Right kidney (tissue), 9 donors: ENCODE measurements around the gene ZNF415.
"Not testable (repeated sequence)": the region's sequence is repeated elsewhere in the genome, so short reads cannot be mapped to it uniquely, and the experiment has no call there.

Source experiments
- DNase-seq: peaks from one replicate; pipeline ENCODE4 v3.0.0-alpha.2; 2016
- long read RNA-seq, 8 donors: transcript quantifications; one replicate each; lab custom pipeline, GENCODE V29; 2026

ZNF415 gene
- long read RNA-seq, donor 1, partial matches to known transcripts = 0 of 5 reads
- long read RNA-seq, donor 1, other reads (novel, unspliced or antisense) = 0 of 5 reads
- long read RNA-seq, donor 2, partial matches to known transcripts = 0 of 3 reads
- long read RNA-seq, donor 2, other reads (novel, unspliced or antisense) = 0 of 3 reads
- long read RNA-seq, donor 3, partial matches to known transcripts = 0 of 6 reads
- long read RNA-seq, donor 3, other reads (novel, unspliced or antisense) = 0 of 6 reads
- long read RNA-seq, donor 4, partial matches to known transcripts = 0 of 5 reads
- long read RNA-seq, donor 4, other reads (novel, unspliced or antisense) = 0 of 5 reads
- long read RNA-seq, donor 5, partial matches to known transcripts = 0 of 1 reads
- long read RNA-seq, donor 5, other reads (novel, unspliced or antisense) = 0 of 1 reads
- long read RNA-seq, donor 6, partial matches to known transcripts = 0 of 4 reads
- long read RNA-seq, donor 6, other reads (novel, unspliced or antisense) = 0 of 4 reads
- long read RNA-seq, donor 7, partial matches to known transcripts = 0 of 9 reads
- long read RNA-seq, donor 7, other reads (novel, unspliced or antisense) = 0 of 9 reads
- long read RNA-seq, donor 8 = 0 reads

- DNase-seq = peak; percentile 94
Observed at GRCh38 chr19:53132141-53132991, at the start of gene ZNF415. TSS of gene ZNF415 (minus strand) at chr19:53132910. CDS start at chr19:53122676, 10,234 bp downstream.

- no peak for DNase-seq
Observed at GRCh38 chr19:53182202-53182601, 49.5 kb upstream of the ZNF415 start.

- no peak for DNase-seq
Observed at GRCh38 chr19:53177986-53178385, 45.3 kb upstream of the ZNF415 start.

- no peak for DNase-seq
Observed at GRCh38 chr19:53172889-53173288, 40.2 kb upstream of the ZNF415 start.

- DNase-seq = no peak
Observed at GRCh38 chr19:53165691-53166091, 33.0 kb upstream of the ZNF415 start.

- no peak for DNase-seq
Observed at GRCh38 chr19:53161123-53161522, 28.4 kb upstream of the ZNF415 start.

- DNase-seq = no peak
Observed at GRCh38 chr19:53160350-53160749, 27.6 kb upstream of the ZNF415 start.

GRCh38 chr19:53158119-53158656 is 25.5 kb upstream of the ZNF415 start:
- peak; percentile 63 for DNase-seq

GRCh38 chr19:53157626-53158025 is 24.9 kb upstream of the ZNF415 start:
- no peak for DNase-seq

- no peak for DNase-seq
Observed at GRCh38 chr19:53156850-53157249, 24.1 kb upstream of the ZNF415 start.

GRCh38 chr19:53147645-53148044 is 14.9 kb upstream of the ZNF415 start:
- DNase-seq = no peak

GRCh38 chr19:53140351-53140750 is 7.6 kb upstream of the ZNF415 start:
- DNase-seq = no peak

- no peak for DNase-seq
Observed at GRCh38 chr19:53136432-53136831, 3.7 kb upstream of the ZNF415 start.

- no peak for DNase-seq
Observed at GRCh38 chr19:53131727-53132126, 983 bp downstream of the ZNF415 start.

GRCh38 chr19:53131085-53131590 is 1.6 kb downstream of the ZNF415 start:
- DNase-seq = no peak

GRCh38 chr19:53130506-53130905 is 2.2 kb downstream of the ZNF415 start:
- peak; percentile 8 for DNase-seq

GRCh38 chr19:53126733-53127526 is 5.8 kb downstream of the ZNF415 start:
- DNase-seq = not testable (repeated sequence)

- DNase-seq = no peak
Observed at GRCh38 chr19:53123400-53123799, 9.3 kb downstream of the ZNF415 start.

GRCh38 chr19:53112286-53112685 is 20.4 kb downstream of the ZNF415 start:
- DNase-seq = no peak

- DNase-seq = no peak
Observed at GRCh38 chr19:53109527-53109926, 23.2 kb downstream of the ZNF415 start.
